Measurements from ENCODE around the gene SOD2.
"Not testable (repeated sequence)": the region's sequence is repeated elsewhere in the genome, so short reads cannot be mapped to it uniquely, and the experiment has no call there.

SOD2 gene

DNA sequence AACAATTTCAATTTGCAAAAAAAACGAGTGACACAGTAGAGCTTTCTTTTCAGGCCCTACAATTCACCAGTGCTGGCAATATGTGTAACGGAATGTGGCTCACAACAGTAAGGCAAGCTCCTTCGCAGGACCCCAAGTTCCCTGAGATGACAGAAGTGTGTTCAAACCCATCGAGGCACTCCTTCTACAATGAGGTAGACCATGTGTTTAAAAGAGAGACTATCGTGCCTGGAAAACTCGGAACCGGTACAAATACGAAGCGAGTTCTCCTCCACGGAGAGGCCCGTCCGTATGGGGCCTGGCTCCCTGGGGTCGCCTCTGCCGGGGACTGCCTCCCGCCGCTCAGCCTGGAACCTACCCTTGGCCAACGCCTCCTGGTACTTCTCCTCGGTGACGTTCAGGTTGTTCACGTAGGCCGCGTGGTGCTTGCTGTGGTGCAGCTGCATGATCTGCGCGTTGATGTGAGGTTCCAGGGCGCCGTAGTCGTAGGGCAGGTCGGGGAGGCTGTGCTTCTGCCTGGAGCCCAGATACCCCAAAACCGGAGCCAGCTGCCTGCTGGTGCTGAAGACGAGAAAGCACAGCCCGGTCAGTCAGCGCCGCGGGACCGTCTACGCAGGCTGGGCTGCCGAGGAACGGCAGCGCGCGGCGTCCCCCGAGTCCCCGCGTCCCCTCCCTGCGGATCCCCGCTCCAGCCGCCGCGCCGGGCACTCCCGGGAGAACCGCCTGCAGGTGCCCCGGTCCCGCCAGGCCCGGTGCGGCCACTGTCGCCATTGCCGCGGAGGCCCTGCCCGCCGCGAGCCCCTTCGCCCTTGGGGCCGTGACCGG lies 526 bp downstream of the SOD2 start:
- Histone ChIP-seq H3K4me3 (ENCODE audit: insufficient read depth, low read length, poor library complexity, severe bottlenecking) (peak overlapping the region; percentile 49), H3K4me2 (ENCODE audit: low read depth, low read length, poor library complexity, severe bottlenecking) (peak overlapping the region; percentile 90), H3K27me3 (ENCODE audit: low read length) (no peaks in the 10 kb centered on the region), H3K9me2 (replicated peaks; ENCODE audit: insufficient read depth, low read length) (no peaks in the 10 kb centered on the region), H3K9ac (ENCODE audit: low read length) (peak overlapping the region; percentile 82), H3K27ac (ENCODE audit: low read depth, low read length) (peak overlapping the region; percentile 39), H4K20me1 (ENCODE audit: low read depth, low read length) (no peaks in the 10 kb centered on the region), H3F3A (ENCODE audit: insufficient read depth) (peaks cover 10% of the 10 kb centered on the region; the same call in 1 of the 2 replicates), H3K79me2 (ENCODE audit: insufficient read depth, low read length) (peaks cover 6% of the 10 kb centered on the region; the same call in 1 of the 2 replicates), H2AFZ (ENCODE audit: low read depth, low read length, severe bottlenecking) (peak overlapping the region; percentile 52), H3K9me3 (ENCODE audit: insufficient read depth, low read length) (no peaks in the 10 kb centered on the region), H3K36me3 (ENCODE audit: low read length) (no peaks in the 10 kb centered on the region)
- TF ChIP-seq EZH2phosphoT487 (conservative IDR thresholded peaks at IDR 0.05; ENCODE audit: low read length) = no peak
- TF ChIP-seq, protein P1, sequence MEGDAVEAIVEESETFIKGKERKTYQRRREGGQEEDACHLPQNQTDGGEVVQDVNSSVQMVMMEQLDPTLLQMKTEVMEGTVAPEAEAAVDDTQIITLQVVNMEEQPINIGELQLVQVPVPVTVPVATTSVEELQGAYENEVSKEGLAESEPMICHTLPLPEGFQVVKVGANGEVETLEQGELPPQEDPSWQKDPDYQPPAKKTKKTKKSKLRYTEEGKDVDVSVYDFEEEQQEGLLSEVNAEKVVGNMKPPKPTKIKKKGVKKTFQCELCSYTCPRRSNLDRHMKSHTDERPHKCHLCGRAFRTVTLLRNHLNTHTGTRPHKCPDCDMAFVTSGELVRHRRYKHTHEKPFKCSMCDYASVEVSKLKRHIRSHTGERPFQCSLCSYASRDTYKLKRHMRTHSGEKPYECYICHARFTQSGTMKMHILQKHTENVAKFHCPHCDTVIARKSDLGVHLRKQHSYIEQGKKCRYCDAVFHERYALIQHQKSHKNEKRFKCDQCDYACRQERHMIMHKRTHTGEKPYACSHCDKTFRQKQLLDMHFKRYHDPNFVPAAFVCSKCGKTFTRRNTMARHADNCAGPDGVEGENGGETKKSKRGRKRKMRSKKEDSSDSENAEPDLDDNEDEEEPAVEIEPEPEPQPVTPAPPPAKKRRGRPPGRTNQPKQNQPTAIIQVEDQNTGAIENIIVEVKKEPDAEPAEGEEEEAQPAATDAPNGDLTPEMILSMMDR (IDR thresholded peaks at IDR 0.05; ENCODE audit: insufficient read depth, low read length, poor library complexity, severe bottlenecking) = no peak

- Histone ChIP-seq H3F3A (ENCODE audit: insufficient read depth) (peaks cover 10% of the 10 kb centered on the region; the same call in 1 of the 2 replicates), H3K9me2 (replicated peaks; ENCODE audit: insufficient read depth, low read length) (no peaks in the 10 kb centered on the region), H4K20me1 (ENCODE audit: low read depth, low read length) (no peaks in the 10 kb centered on the region), H3K4me2 (ENCODE audit: low read depth, low read length, poor library complexity, severe bottlenecking) (peak overlapping the region; percentile 90), H3K36me3 (ENCODE audit: low read length) (no peaks in the 10 kb centered on the region; the same call in 1 of the 2 replicates), H3K27me3 (ENCODE audit: low read length) (no peaks in the 10 kb centered on the region), H3K79me2 (ENCODE audit: insufficient read depth, low read length) (peaks cover 6% of the 10 kb centered on the region; the same call in 1 of the 2 replicates), H3K9me3 (ENCODE audit: insufficient read depth, low read length) (no peaks in the 10 kb centered on the region), H3K9ac (ENCODE audit: low read length) (peak overlapping the region; percentile 82), H3K27ac (ENCODE audit: low read depth, low read length) (peak overlapping the region; percentile 39), H2AFZ (ENCODE audit: low read depth, low read length, severe bottlenecking) (peak overlapping the region; percentile 52), H3K4me3 (ENCODE audit: insufficient read depth, low read length, poor library complexity, severe bottlenecking) (peak overlapping the region; percentile 49)
- no peak for TF ChIP-seq EZH2phosphoT487 (conservative IDR thresholded peaks at IDR 0.05; ENCODE audit: low read length)
- TF ChIP-seq, protein P1 (IDR thresholded peaks at IDR 0.05; ENCODE audit: insufficient read depth, low read length, poor library complexity, severe bottlenecking) = no peak
Observed at GRCh38 chr6:159691963-159692287, 1.1 kb downstream of the SOD2 start.

DNA sequence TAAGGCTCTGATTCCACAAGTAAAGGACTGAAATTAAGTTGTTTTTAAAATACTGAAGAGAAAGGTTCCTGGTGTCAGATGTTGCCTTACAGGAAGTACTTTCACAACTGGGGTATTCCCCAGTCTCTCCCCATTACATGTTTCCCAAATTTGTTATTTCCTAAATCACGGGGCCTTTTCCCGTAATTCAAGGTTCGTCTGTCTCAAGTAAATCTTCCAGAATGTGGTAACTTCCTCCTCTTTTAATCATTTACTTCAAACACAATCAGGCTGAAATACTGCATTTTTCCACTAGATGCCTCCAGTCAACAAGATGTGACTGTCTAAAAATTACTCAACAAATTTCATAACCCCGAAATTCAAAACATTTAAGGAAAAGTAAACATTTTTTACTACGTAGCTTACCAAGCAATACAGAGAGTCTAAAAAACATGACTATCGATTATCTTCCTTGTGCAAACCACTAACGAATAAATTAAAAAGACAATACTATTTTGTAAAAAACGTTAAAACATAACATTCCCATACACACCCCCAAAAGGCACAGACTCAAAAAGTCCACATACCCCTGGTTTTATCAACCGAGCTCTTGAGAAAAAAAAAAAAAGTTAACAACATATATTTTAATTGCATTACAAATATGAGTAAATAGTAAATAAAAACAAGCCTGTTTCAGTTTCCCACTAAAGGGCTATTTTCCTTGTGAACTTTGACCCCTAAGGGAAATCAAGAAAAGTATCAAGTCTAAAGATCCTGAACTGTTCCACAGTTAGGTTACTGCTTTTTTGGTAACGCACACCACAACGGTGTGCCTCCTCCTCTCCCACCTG lies 1.7 kb downstream of the SOD2 start:
- TF ChIP-seq, protein P1 (IDR thresholded peaks at IDR 0.05; ENCODE audit: insufficient read depth, low read length, poor library complexity, severe bottlenecking) = peak; percentile 73
- TF ChIP-seq EZH2phosphoT487 (conservative IDR thresholded peaks at IDR 0.05; ENCODE audit: low read length) = no peak
- Histone ChIP-seq H3K9me3 (ENCODE audit: insufficient read depth, low read length) (no peaks in the 10 kb centered on the region), H3K4me2 (ENCODE audit: low read depth, low read length, poor library complexity, severe bottlenecking) (peak overlapping the region; percentile 90), H4K20me1 (ENCODE audit: low read depth, low read length) (no peaks in the 10 kb centered on the region), H3K9me2 (replicated peaks; ENCODE audit: insufficient read depth, low read length) (no peaks in the 10 kb centered on the region), H3K79me2 (ENCODE audit: insufficient read depth, low read length) (peaks cover 6% of the 10 kb centered on the region; the same call in 1 of the 2 replicates), H3K4me3 (ENCODE audit: insufficient read depth, low read length, poor library complexity, severe bottlenecking) (peak overlapping the region; percentile 49), H3K9ac (ENCODE audit: low read length) (peak overlapping the region; percentile 82), H2AFZ (ENCODE audit: low read depth, low read length, severe bottlenecking) (peak overlapping the region; percentile 52), H3K27me3 (ENCODE audit: low read length) (no peaks in the 10 kb centered on the region), H3K36me3 (ENCODE audit: low read length) (no peaks in the 10 kb centered on the region; the same call in 1 of the 2 replicates), H3F3A (ENCODE audit: insufficient read depth) (peaks cover 10% of the 10 kb centered on the region; the same call in 1 of the 2 replicates), H3K27ac (ENCODE audit: low read depth, low read length) (peak overlapping the region; percentile 39; the same call in 1 of the 2 replicates)

DNA sequence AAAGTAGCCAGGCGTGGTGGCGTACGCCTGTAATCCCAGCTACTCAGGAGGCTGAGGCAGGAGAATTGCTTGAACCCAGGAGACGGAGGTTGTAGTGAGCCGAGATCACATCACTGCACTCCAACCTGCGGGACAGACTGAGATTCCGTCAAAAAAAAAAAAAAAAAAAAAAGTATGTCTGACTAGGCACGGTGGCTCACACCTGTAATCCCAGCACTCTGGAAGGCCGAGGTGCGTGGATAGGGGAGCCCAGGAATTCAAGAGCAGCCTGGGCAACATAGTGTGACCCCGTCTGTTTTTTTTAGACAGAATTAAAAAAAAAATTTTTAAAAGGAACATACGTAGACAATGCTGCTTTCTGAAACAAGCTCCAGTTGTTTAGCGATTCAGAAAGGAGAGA lies 2.9 kb downstream of the SOD2 start:
- H3F3A ChIP-seq (ENCODE audit: insufficient read depth) = peaks cover 10% of the 10 kb centered on the region; the same call in 1 of the 2 replicates
- H3K36me3 ChIP-seq (ENCODE audit: low read length); H3K27ac ChIP-seq (ENCODE audit: low read depth, low read length); H3K9me2 ChIP-seq (replicated peaks; ENCODE audit: insufficient read depth, low read length); H3K79me2 ChIP-seq (ENCODE audit: insufficient read depth, low read length); H3K9ac ChIP-seq (ENCODE audit: low read length); H3K9me3 ChIP-seq (ENCODE audit: insufficient read depth, low read length); H3K4me2 ChIP-seq (ENCODE audit: low read depth, low read length, poor library complexity, severe bottlenecking); H3K27me3 ChIP-seq (ENCODE audit: low read length); H2AFZ ChIP-seq (ENCODE audit: low read depth, low read length, severe bottlenecking); H3K4me3 ChIP-seq (ENCODE audit: insufficient read depth, low read length, poor library complexity, severe bottlenecking); H4K20me1 ChIP-seq (ENCODE audit: low read depth, low read length): not testable (repeated sequence)
